HEK293 (cell line): ENCODE data around the gene PDK4.

Experiments
- CTCF ChIA-PET: fragments of 350-600 bp; formaldehyde crosslinking; extraction: SDS; loops from one replicate; lab custom pipeline; 2021; ENCODE audit warnings: antibody characterized with exemption; lab: Yijun Ruan, JAX
- POLR2A ChIA-PET: fragments of 300-600 bp; formaldehyde crosslinking; extraction: SDS; loops from one replicate; lab custom pipeline; 2020; ENCODE audit warnings: antibody characterized with exemption, inconsistent platforms; lab: Yijun Ruan, JAX
- H3K27ac ChIP-seq: fragments of 200-500 bp; sonication (Bioruptor generic); 2 replicates; pipeline ENCODE4 v1.5.1; 2014; ENCODE audit warnings: low read depth, low read length, control low read depth, inconsistent platforms; ENCODE audit errors: extremely low read depth
- H3K36me3 ChIP-seq, 2 experiments: fragments of 200-500 bp in 1 of 2; sonication (Bioruptor generic) in 1 of 2; 1 replicate in 1 of 2; 2 replicates in 1 of 2; pipeline ENCODE4 v1.5.1; 2014 to 2017; ENCODE audit warnings: inconsistent platforms in 2 of 2, low read length in 2 of 2; ENCODE audit not compliant: control insufficient read depth in 2 of 2, insufficient read depth in 1 of 2
- H3K4me1 ChIP-seq: fragments of 200-500 bp; sonication (Bioruptor generic); 2 replicates; pipeline ENCODE4 v1.5.1; 2014; ENCODE audit warnings: mild to moderate bottlenecking, low read length, inconsistent platforms; ENCODE audit not compliant: control insufficient read depth, insufficient read depth
- H3K4me3 ChIP-seq: 2 replicates; pipeline ENCODE4 v1.5.1; 2011; ENCODE audit warnings: low read depth, mild to moderate bottlenecking, control low read depth, low read length, moderate library complexity
- H3K9me3 ChIP-seq: fragments of 200-500 bp; sonication (Bioruptor generic); 2 replicates; pipeline ENCODE4 v1.5.1; 2014; ENCODE audit warnings: low read depth, low read length, inconsistent platforms; ENCODE audit not compliant: control insufficient read depth, insufficient read depth
- AEBP2 ChIP-seq: fragments of 450-650 bp; formaldehyde crosslinking; IDR thresholded peaks from 2 replicates; pipeline ENCODE4 v1.5.1; 2016; ENCODE audit warnings: missing biosample characterization, missing genetic modification characterization, borderline replicate concordance
- GFI1B ChIP-seq: fragments of 450-650 bp; formaldehyde crosslinking; IDR thresholded peaks from 2 replicates; pipeline ENCODE4 v1.5.1; 2016; ENCODE audit warnings: missing biosample characterization, missing genetic modification characterization
- SETDB1 ChIP-seq: IDR thresholded peaks from one replicate; pipeline ENCODE4 v1.6.1; 2017; ENCODE audit warnings: mild to moderate bottlenecking, low read length, moderate library complexity, mixed read lengths; ENCODE audit not compliant: insufficient read length
- ZNF138 ChIP-seq: fragments of 450-650 bp; formaldehyde crosslinking; IDR thresholded peaks from 2 replicates; pipeline ENCODE4 v1.5.1; 2016; ENCODE audit warnings: missing biosample characterization, missing genetic modification characterization, borderline replicate concordance
- ZNF175 ChIP-seq: fragments of 450-650 bp; formaldehyde crosslinking; IDR thresholded peaks from 2 replicates; pipeline ENCODE4 v1.5.1; 2016; ENCODE audit warnings: missing biosample characterization, missing genetic modification characterization
- ZNF341 ChIP-seq: fragments of 450-650 bp; formaldehyde crosslinking; IDR thresholded peaks from 2 replicates; pipeline ENCODE4; 2016; ENCODE audit warnings: low read depth, missing biosample characterization, missing genetic modification characterization
- ZNF660 ChIP-seq: fragments of 450-650 bp; IDR thresholded peaks from 2 replicates; pipeline ENCODE4 v1.5.1; 2018; ENCODE audit warnings: missing biosample characterization, mild to moderate bottlenecking, missing genetic modification characterization
- ZNF837 ChIP-seq: fragments of 450-650 bp; formaldehyde crosslinking; IDR thresholded peaks from 2 replicates; pipeline ENCODE4 v1.5.1; 2016; ENCODE audit warnings: missing biosample characterization, missing genetic modification characterization
- ZXDB ChIP-seq: fragments of 450-650 bp; formaldehyde crosslinking; IDR thresholded peaks from 2 replicates; pipeline ENCODE4 v1.5.1; 2016; ENCODE audit warnings: missing biosample characterization, missing genetic modification characterization
- TF ChIP-seq, protein P1 (sequence below): fragments of 450-650 bp; formaldehyde crosslinking; IDR thresholded peaks from 2 replicates; pipeline ENCODE4 v1.5.1; 2016; ENCODE audit warnings: missing biosample characterization, missing genetic modification characterization

Gene PDK4

DNA sequence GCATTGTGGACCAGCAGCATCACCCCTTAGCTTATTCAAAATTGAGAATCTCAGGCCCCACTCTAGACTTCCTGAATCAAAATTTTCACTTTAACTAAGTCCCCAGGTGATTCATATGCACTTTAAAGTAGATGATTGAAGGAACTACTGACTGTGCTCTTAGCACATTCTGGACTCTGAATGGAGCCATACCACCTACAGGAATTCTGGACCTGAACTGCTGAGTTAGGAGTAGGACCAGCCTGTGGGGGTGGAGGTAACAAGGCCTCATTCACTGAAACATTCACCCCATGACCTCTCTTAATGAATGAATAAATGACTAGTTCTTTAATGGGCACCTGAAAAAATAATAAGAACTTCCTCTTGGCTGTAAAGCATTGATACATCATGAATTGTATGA is 7.3 kb downstream of the PDK4 start:
- TF ChIP-seq ZNF138 (tag by site-specific recombination) = no peak
- no peak overlapping the region for H3K27ac ChIP-seq
- POLR2A ChIA-PET = no interaction called here
- H3K9me3 ChIP-seq = no peaks in the 10 kb centered on the region
- CTCF ChIA-PET = interaction anchor here (0.9 kb wide), 1 partner anchor 44 kb away, joined by 3 read pairs; no protein-coding TSS in a partner anchor
- H3K4me1 ChIP-seq = no peaks in the 10 kb centered on the region; the same call in 1 of the 2 replicates
- H3K36me3 ChIP-seq = peaks cover 10 to 20% of the 10 kb centered on the region in 2 experiments; a peak in 2 of 3 replicates
- H3K4me3 ChIP-seq = no peak overlapping the region

- Histone ChIP-seq H3K36me3 (peaks cover 4 to 15% of the 10 kb centered on the region in 2 experiments; a peak in 2 of 3 replicates), H3K27ac (no peak overlapping the region), H3K9me3 (no peaks in the 10 kb centered on the region), H3K4me3 (no peak overlapping the region), H3K4me1 (no peaks in the 10 kb centered on the region; the same call in 1 of the 2 replicates)
- ChIA-PET POLR2A (no interaction called here), CTCF (interaction anchor here (1.6 kb wide), 1 partner anchor 75 kb away, joined by 4 read pairs; no protein-coding TSS in a partner anchor)
- TF ChIP-seq AEBP2 = no peak
Observed at GRCh38 chr7:95586951-95587301, 9.4 kb downstream of the PDK4 start.

- Histone ChIP-seq H3K4me3 (no peak overlapping the region), H3K9me3 (no peaks in the 10 kb centered on the region), H3K4me1 (no peaks in the 10 kb centered on the region; the same call in 1 of the 2 replicates), H3K27ac (no peak overlapping the region), H3K36me3 (peaks cover 4 to 15% of the 10 kb centered on the region in 2 experiments; a peak in 2 of 3 replicates)
- ChIA-PET POLR2A (no interaction called here), CTCF (no interaction called here)
- TF ChIP-seq ZXDB (tag by site-specific recombination) (no peak), SETDB1 (no peak), ZNF175 (tag by site-specific recombination) (no peak), ZNF341 (tag by site-specific recombination) (no peak), GFI1B (tag by site-specific recombination) (no peak), ZNF660 (tag by site-specific recombination) (no peak)
- TF ChIP-seq, protein P1, sequence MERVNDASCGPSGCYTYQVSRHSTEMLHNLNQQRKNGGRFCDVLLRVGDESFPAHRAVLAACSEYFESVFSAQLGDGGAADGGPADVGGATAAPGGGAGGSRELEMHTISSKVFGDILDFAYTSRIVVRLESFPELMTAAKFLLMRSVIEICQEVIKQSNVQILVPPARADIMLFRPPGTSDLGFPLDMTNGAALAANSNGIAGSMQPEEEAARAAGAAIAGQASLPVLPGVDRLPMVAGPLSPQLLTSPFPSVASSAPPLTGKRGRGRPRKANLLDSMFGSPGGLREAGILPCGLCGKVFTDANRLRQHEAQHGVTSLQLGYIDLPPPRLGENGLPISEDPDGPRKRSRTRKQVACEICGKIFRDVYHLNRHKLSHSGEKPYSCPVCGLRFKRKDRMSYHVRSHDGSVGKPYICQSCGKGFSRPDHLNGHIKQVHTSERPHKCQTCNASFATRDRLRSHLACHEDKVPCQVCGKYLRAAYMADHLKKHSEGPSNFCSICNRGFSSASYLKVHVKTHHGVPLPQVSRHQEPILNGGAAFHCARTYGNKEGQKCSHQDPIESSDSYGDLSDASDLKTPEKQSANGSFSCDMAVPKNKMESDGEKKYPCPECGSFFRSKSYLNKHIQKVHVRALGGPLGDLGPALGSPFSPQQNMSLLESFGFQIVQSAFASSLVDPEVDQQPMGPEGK = no peak
Observed at GRCh38 chr7:95585426-95585789, 10.9 kb downstream of the PDK4 start.

- CTCF ChIA-PET = no interaction called here
- H3K4me1 ChIP-seq = no peaks in the 10 kb centered on the region
Observed at GRCh38 chr7:95584769-95585425, 11.4 kb downstream of the PDK4 start.

More at GRCh38 chr7:95584769-95585425, 11.4 kb downstream of the PDK4 start:
- H3K27ac ChIP-seq = no peak overlapping the region
- no peak overlapping the region for H3K4me3 ChIP-seq
- TF ChIP-seq ZNF837 = no peak
- H3K36me3 ChIP-seq = peaks cover 4 to 15% of the 10 kb centered on the region in 2 experiments; a peak in 2 of 3 replicates
- H3K9me3 ChIP-seq = no peaks in the 10 kb centered on the region
- POLR2A ChIA-PET = no interaction called here
